Amniotic stem cell (primary cell): ENCODE measurements around the gene CUBN.

ENCODE experiments used
- DNase-seq: peaks from one replicate; lab custom pipeline; 2025; lab: John Stamatoyannopoulos, UW

Gene CUBN

GRCh38 chr10:17068953-17069352, 60.7 kb downstream of the CUBN start:
- DNase-seq: no peak

GRCh38 chr10:17067376-17068264, 62.0 kb downstream of the CUBN start:
- no peak for DNase-seq

GRCh38 chr10:17066807-17067206, 62.8 kb downstream of the CUBN start:
- no peak for DNase-seq

- no peak for DNase-seq
Observed at GRCh38 chr10:17066000-17066399, 63.6 kb downstream of the CUBN start.

- DNase-seq: no peak
Observed at GRCh38 chr10:17065273-17065672, 64.3 kb downstream of the CUBN start.

GRCh38 chr10:17064435-17064834, 65.2 kb downstream of the CUBN start:
- DNase-seq: no peak

- DNase-seq: peak; percentile 74
Observed at GRCh38 chr10:17062955-17063484, 66.6 kb downstream of the CUBN start.

GRCh38 chr10:17062493-17062892, 67.1 kb downstream of the CUBN start:
- no peak for DNase-seq

GRCh38 chr10:17062009-17062408, 67.6 kb downstream of the CUBN start:
- DNase-seq: no peak

- no peak for DNase-seq
Observed at GRCh38 chr10:17061418-17061817, 68.2 kb downstream of the CUBN start.

- no peak for DNase-seq
Observed at GRCh38 chr10:17060289-17060688, 69.3 kb downstream of the CUBN start.

GRCh38 chr10:17059197-17059688, 70.4 kb downstream of the CUBN start:
- peak; percentile 66 for DNase-seq

- DNase-seq: no peak
Observed at GRCh38 chr10:17058093-17058492, 71.5 kb downstream of the CUBN start.

GRCh38 chr10:17056781-17057428, 72.7 kb downstream of the CUBN start:
- peak; percentile 37 for DNase-seq

GRCh38 chr10:17053513-17053912, 76.1 kb downstream of the CUBN start:
- DNase-seq: no peak

GRCh38 chr10:17053061-17053460, 76.5 kb downstream of the CUBN start:
- no peak for DNase-seq

- DNase-seq: no peak
Observed at GRCh38 chr10:17051851-17052250, 77.8 kb downstream of the CUBN start.

GRCh38 chr10:17049195-17049594, 80.4 kb downstream of the CUBN start:
- DNase-seq: no peak

- DNase-seq: no peak
Observed at GRCh38 chr10:17047908-17048307, 81.7 kb downstream of the CUBN start.

- no peak for DNase-seq
Observed at GRCh38 chr10:17046989-17047388, 82.6 kb downstream of the CUBN start.

- no peak for DNase-seq
Observed at GRCh38 chr10:17043586-17043985, 86.0 kb downstream of the CUBN start.

- no peak for DNase-seq
Observed at GRCh38 chr10:17041626-17042520, 87.7 kb downstream of the CUBN start.
